Heart left ventricle (tissue), 16 donors: Measurements from ENCODE around the gene UGT1A6. TPM values are rescaled to one million over a fixed set of nuclear protein-coding genes. Genes with fewer than 3 reads are reported as not detected.

Experiments used
- ATAC-seq, 4 donors: fragments of 200-7000 bp; cut with Tn5 transposase; one replicate each; pipeline ENCODE4 v1.9.1; 2020 to 2022; ENCODE audit warnings: moderate library complexity in 4 of 4, mild to moderate bottlenecking in 3 of 4, moderate number of reproducible peaks in 1 of 4
- DNase-seq, 5 donors: peaks; one replicate each; pipeline ENCODE4 v3.0.0-alpha.2; 2020
- H3K27ac ChIP-seq, 12 donors: fragments of 200-600 bp; sonication (generic) in 4 of 12; one replicate each; pipeline versions ENCODE4 v1.5.0 to v1.8.0; 2016 to 2022; ENCODE audit warnings: mild to moderate bottlenecking in 2 of 12
- H3K27me3 ChIP-seq, 9 donors: fragments of 200-600 bp; sonication (generic) in 2 of 9; one replicate each; pipeline versions ENCODE4 v1.5.1 to v1.8.0; 2016 to 2022; ENCODE audit warnings: mild to moderate bottlenecking in 3 of 9
- H3K36me3 ChIP-seq, 9 donors: fragments of 200-600 bp; sonication (generic) in 2 of 9; one replicate each; pipeline versions ENCODE4 v1.5.0 to v1.8.0; 2018 to 2022; ENCODE audit warnings: mild to moderate bottlenecking in 2 of 9
- H3K4me1 ChIP-seq, 12 donors: fragments of 200-600 bp; sonication (generic) in 4 of 12; one replicate each; pipeline versions ENCODE4 v1.5.0 to v1.8.0; 2016 to 2022; ENCODE audit warnings: mild to moderate bottlenecking in 3 of 12
- H3K4me3 ChIP-seq, 12 donors: fragments of 200-600 bp; sonication (generic) in 4 of 12; one replicate each; pipeline versions ENCODE4 v1.5.0 to v1.8.0; 2017 to 2022; ENCODE audit warnings: mild to moderate bottlenecking in 9 of 12, moderate library complexity in 4 of 12
- H3K9me3 ChIP-seq, 12 donors: fragments of 200-600 bp; sonication (generic) in 4 of 12; one replicate each; pipeline versions ENCODE4 v1.5.0 to v1.8.0; 2016 to 2022; ENCODE audit warnings: mild to moderate bottlenecking in 1 of 12
- CTCF ChIP-seq, 12 donors: fragments of 200-600 bp; sonication (generic) in 4 of 12; IDR thresholded peaks; one replicate each; pipeline versions ENCODE4 v1.5.0 to v1.8.0; 2018 to 2022; ENCODE audit warnings: antibody characterized with exemption in 12 of 12, mild to moderate bottlenecking in 5 of 12
- POLR2A ChIP-seq, 2 donors: fragments of 450-650 bp; IDR thresholded peaks; one replicate each; pipeline ENCODE4 v1.6.1; 2017; ENCODE audit warnings: antibody characterized with exemption in 2 of 2, mild to moderate bottlenecking in 2 of 2, moderate library complexity in 2 of 2
- WGBS, 4 donors: extraction: QIAGEN DNeasy Blood & Tissue Kit in 2 of 4; methylation state at CpG; one replicate each; pipeline versions ENCODE4 v1.1.5 to v1.1.7; 2013 to 2018; 5-methylcytosine and 5-hydroxymethylcytosine counted together
- intact Hi-C, 10 donors: fragments of 100-400 bp; cut with DNase I; formaldehyde crosslinking; loops; one replicate each; pipeline versions ENCODE4 v1.11.1 to v1.14.2; 2022
- polyA plus RNA-seq, 2 donors: library from polyadenylated mRNA; stranded (reverse); fragments of 200-250 nt; gene quantifications; one replicate each; pipeline ENCODE4 v1.2.3, GENCODE V29; 2013
- total RNA-seq, 9 donors: library from RNA; depleted of rRNA in 2 of 9; stranded (reverse); fragments of >200 nt in 2 of 9; fragmentation: NEBNext Ultra II Directional in 3 of 9; extraction: Animal tissue kit (Norgen Biotek cat#: 25700) in 3 of 9; gene quantifications; one replicate each; pipeline versions ENCODE4 v1.1.0 to v1.2.4, GENCODE V29; 2016 to 2023
- donor health status: ischemic (EF 13 %, LVEDD 7.1; RV severe dilation, severe dysfunction).
- donor health status: healthy with polysubstance abuse.
- donor health status: DM: no; HTN: yes; CAD: no.
- donor health status: DM: no; HTN: no; CAD: no.
- donor health status: ischemic (EF 25% LVEDD 6.9; RV normal size, moderate dysfunction).
- donor health status: ischemic (EF 25% LVEDD 5.7; RV mildly dilated, moderate dysfunction).
- donor health status: healthy.
- donor health status: DM: yes; HTN: yes; CAD: no.
- donor health status: ischemic (EF 35%, LVEDD 5.7; RV mildly dilated, moderate dysfunction).
- donor health status: nonischemic (EF 11% LVEDD 7.7; RV severe dilation, severe dysfunction).
- donor health status: DM: yes; HTN: yes; CAD: no.
- donor health status: PGD.
- donor health status: ischemic (EF 29% LVEDD 5.4; RV normal size, mild dysfunction).
- donor health status: nonischemic (EF 23%, LVEDD 6.1; RV moderate dilation, normal function).

The UGT1A6 gene
- total and polyA plus RNA-seq, 11 donors: not detected

GRCh38 chr2:233795735-233796171 lies 103.1 kb downstream of the UGT1A6 start:
- intact Hi-C loops: no loop called here
- WGBS, 4 donors: 80 to 91% (median 91%) methylated on average over 1 to 13 of the region's 13 CpGs

DNA sequence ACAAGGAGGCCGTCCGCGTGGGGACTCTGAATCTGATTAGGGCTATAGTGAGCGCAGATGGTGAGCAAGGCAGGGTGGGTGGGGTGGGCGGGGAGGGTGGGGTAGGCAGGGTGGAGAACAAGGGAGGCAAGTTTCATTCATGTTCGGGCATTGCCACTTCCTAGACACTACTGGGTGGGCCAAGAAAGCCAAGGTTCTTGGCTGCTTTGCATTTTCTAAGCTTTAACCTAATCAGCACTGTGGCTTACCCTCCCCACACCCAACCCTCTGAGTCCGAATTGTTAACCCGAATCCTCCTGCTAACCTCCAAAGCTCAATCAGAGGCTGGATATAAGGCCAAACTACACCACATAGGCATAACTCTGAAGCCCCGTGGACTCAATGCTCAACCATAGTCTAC lies 103.6 kb downstream of the UGT1A6 start:
- ATAC-seq (no peak), DNase-seq (no peak)
- Histone ChIP-seq H3K36me3 (no peaks in the 10 kb centered on the region), H3K4me3 (no peak overlapping the region), H3K27me3 (no peaks in the 10 kb centered on the region), H3K9me3 (no peaks in the 10 kb centered on the region), H3K4me1 (no peaks in the 10 kb centered on the region), H3K27ac (no peak overlapping the region)
- intact Hi-C loops: no loop called here
- TF ChIP-seq CTCF (IDR thresholded peaks at IDR 0.05) (no peak), POLR2A (IDR thresholded peaks at IDR 0.05) (no peak)
- 84 to 88% (median 85%) methylated on average over 9 of the region's 9 CpGs for WGBS, 4 donors

More at GRCh38 chr2:233795735-233796171, 103.1 kb downstream of the UGT1A6 start:
- ATAC-seq: no peak
- Histone ChIP-seq H3K9me3 (no peaks in the 10 kb centered on the region), H3K36me3 (no peaks in the 10 kb centered on the region), H3K27me3 (no peaks in the 10 kb centered on the region), H3K4me1 (no peaks in the 10 kb centered on the region), H3K4me3 (no peak overlapping the region), H3K27ac (no peak overlapping the region)
- DNase-seq: no peak
- TF ChIP-seq CTCF (IDR thresholded peaks at IDR 0.05) (no peak), POLR2A (IDR thresholded peaks at IDR 0.05) (no peak)

- WGBS, 4 donors: 74 to 79% (median 77%) methylated on average over 14 of the region's 14 CpGs
- TF ChIP-seq POLR2A (IDR thresholded peaks at IDR 0.05): no peak
- no peak for TF ChIP-seq CTCF (IDR thresholded peaks at IDR 0.05)
- DNase-seq (no peak), ATAC-seq (no peak)
- no peaks in the 10 kb centered on the region for H3K9me3 ChIP-seq
- H3K4me1 ChIP-seq: no peaks in the 10 kb centered on the region
- intact Hi-C loops: no loop called here
- no peak overlapping the region for H3K4me3 ChIP-seq
- no peaks in the 10 kb centered on the region for H3K27me3 ChIP-seq
- no peaks in the 10 kb centered on the region for H3K36me3 ChIP-seq
- H3K27ac ChIP-seq: no peak overlapping the region
These were observed 105.8 kb downstream of the UGT1A6 start for GRCh38 chr2:233798335-233799086.

DNA sequence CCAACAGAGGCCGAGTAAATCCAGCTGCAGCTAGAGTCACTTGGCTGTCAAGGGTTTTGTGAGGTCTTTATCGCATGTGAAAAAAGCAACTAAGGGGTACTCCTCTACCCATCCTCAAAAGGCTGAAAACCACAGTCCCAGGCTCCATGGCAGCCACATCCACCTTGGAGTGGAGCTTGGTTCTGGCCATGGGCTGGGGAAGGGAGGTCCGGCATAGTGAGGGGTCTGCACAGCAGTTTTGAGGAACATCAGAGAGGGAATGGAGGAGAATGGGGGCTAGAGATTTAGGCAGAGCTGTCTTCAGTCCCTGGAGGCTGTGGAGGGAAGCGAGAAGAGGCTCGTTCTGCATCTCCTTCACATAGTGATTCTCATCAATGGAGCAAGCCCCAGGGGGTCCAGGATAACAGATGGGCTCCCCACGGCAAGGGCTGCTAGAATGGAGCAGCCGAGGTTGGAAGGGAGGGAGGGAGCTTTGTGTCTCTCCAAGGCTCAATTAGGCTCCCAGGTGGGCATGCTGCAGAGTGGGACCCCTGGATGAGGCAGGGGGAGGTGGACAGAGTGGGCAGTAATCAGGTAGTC lies 106.5 kb downstream of the UGT1A6 start:
- no peaks in the 10 kb centered on the region for H3K4me1 ChIP-seq
- H3K4me3 ChIP-seq: no peak overlapping the region
- H3K36me3 ChIP-seq: no peaks in the 10 kb centered on the region
- WGBS, 4 donors: 50 to 61% (median 57%) methylated on average over 6 to 7 of the region's 7 CpGs
- ATAC-seq (no peak), DNase-seq (peak in 1 of 5 donors; percentile 3)
- H3K27ac ChIP-seq: no peak overlapping the region
- TF ChIP-seq POLR2A (IDR thresholded peaks at IDR 0.05): no peak
- no peak for TF ChIP-seq CTCF (IDR thresholded peaks at IDR 0.05)
- no peaks in the 10 kb centered on the region for H3K27me3 ChIP-seq
- intact Hi-C loops: no loop called here
- no peaks in the 10 kb centered on the region for H3K9me3 ChIP-seq
